ENCODE measurements around the gene KDM4C.

KDM4C gene

DNA sequence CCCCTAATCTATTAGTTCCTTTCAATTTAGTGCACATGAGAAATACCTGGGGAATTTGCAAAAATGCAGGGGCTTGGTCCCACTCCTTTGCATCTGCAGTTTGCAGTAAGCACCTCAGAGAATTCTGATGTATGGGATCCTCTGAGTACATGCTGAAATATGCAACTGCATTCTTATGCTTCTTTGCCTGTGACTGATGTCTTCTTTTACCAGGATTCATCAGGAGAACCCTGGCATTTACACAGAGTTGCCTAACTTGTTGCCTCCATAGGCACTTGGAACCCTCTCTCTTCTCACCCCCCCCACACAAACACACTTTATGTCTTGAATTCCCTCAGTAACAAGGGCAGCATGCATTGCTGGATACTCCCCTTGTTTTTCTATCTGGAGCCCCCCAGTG lies 173.1 kb downstream of the KDM4C start:
- Histone ChIP-seq H3K4me1 (ENCODE audit: insufficient read depth, low read length) (peaks cover 7% of the 10 kb centered on the region; the same call in 1 of the 2 replicates), H3K27me3 (ENCODE audit: insufficient read depth, low read length) (no peaks in the 10 kb centered on the region), H3K36me3 (ENCODE audit: insufficient read depth, low read length) (no peaks in the 10 kb centered on the region), H3K9me3 (ENCODE audit: insufficient read depth, low read depth, low read length) (no peaks in the 10 kb centered on the region), H3K4me3 (ENCODE audit: low read length) (no peak overlapping the region), H3K9ac (ENCODE audit: low read depth, low read length) (no peak overlapping the region), H3K27ac (ENCODE audit: low read depth, low read length) (no peak overlapping the region)

DNA sequence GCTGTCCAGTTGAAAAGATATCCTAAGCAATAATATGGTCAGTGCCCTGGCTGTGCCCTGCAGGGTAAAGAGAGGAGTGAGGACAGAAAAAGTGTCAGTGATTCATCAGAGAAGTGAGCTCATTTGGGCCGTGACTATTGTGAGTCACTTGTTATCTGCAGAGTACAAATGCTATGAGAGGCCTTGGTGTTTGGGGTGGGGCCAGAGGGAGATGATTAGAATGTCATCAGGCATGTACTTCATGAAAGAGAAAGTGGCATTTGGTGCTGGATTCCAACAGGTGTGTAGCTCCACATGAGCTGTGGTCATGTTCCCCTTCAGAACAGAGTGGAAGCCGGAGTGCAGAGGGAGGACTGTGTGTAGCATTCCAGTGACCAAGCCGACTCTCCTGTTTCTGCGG lies 174.1 kb downstream of the KDM4C start:
- Histone ChIP-seq H3K27ac (ENCODE audit: low read depth, low read length) (no peak overlapping the region), H3K4me3 (ENCODE audit: low read length) (no peak overlapping the region), H3K4me1 (ENCODE audit: insufficient read depth, low read length) (no peaks in the 10 kb centered on the region), H3K9ac (ENCODE audit: low read depth, low read length) (no peak overlapping the region), H3K36me3 (ENCODE audit: insufficient read depth, low read length) (no peaks in the 10 kb centered on the region), H3K9me3 (ENCODE audit: insufficient read depth, low read depth, low read length) (no peaks in the 10 kb centered on the region), H3K27me3 (ENCODE audit: insufficient read depth, low read length) (no peaks in the 10 kb centered on the region)
- 94% methylated on average over 4 of the region's 4 CpGs for WGBS

DNA sequence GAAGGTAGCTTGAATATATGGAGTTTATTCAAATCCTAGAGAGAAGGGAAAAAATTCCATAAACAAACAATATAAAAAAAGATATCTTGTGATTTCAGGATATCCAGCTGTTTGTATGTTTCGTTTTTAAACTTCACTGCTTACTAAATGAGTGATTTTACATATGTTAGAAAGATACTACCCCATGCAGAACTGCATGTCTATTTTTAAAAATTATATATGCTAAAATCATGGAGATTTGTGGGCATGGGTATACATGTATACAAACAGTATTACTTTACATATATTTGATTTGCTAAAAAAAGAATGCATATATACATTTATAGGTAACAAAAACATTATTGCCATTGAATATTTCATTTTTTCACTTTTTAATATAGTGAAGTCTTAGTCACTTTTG lies 178.3 kb downstream of the KDM4C start:
- Histone ChIP-seq H3K9me3 (ENCODE audit: insufficient read depth, low read depth, low read length) (no peaks in the 10 kb centered on the region), H3K4me3 (ENCODE audit: low read length) (no peak overlapping the region), H3K9ac (ENCODE audit: low read depth, low read length) (no peak overlapping the region), H3K36me3 (ENCODE audit: insufficient read depth, low read length) (no peaks in the 10 kb centered on the region), H3K4me1 (ENCODE audit: insufficient read depth, low read length) (no peaks in the 10 kb centered on the region), H3K27me3 (ENCODE audit: insufficient read depth, low read length) (no peaks in the 10 kb centered on the region), H3K27ac (ENCODE audit: low read depth, low read length) (no peak overlapping the region)
- WGBS = no CpG with 5 or more reads among the region's 1 CpG

DNA sequence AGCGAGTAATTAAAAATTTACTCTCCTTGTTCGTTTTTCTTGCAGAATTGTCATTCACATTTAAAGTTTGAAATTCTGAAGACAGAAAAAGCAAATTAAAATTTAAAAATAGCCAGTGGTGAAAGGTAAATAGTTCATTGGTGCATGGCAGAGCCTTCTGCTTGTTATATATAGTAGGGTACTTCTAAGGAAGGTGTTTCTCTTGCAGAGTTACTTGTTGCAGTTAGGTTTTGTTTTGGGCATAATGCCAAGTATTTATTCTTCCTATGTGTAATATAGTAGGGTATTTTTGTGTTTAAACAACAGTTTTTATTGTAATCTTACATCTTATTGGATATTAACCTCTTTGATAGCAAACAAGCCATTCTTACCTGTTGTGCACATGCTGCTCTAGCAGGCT lies 179.4 kb downstream of the KDM4C start:
- Histone ChIP-seq H3K27me3 (ENCODE audit: insufficient read depth, low read length) (no peaks in the 10 kb centered on the region), H3K9ac (ENCODE audit: low read depth, low read length) (no peak overlapping the region), H3K36me3 (ENCODE audit: insufficient read depth, low read length) (no peaks in the 10 kb centered on the region), H3K27ac (ENCODE audit: low read depth, low read length) (no peak overlapping the region), H3K4me3 (ENCODE audit: low read length) (no peak overlapping the region), H3K9me3 (ENCODE audit: insufficient read depth, low read depth, low read length) (no peaks in the 10 kb centered on the region), H3K4me1 (ENCODE audit: insufficient read depth, low read length) (no peaks in the 10 kb centered on the region)
- WGBS = 96% methylated on average over 2 of the region's 2 CpGs

DNA sequence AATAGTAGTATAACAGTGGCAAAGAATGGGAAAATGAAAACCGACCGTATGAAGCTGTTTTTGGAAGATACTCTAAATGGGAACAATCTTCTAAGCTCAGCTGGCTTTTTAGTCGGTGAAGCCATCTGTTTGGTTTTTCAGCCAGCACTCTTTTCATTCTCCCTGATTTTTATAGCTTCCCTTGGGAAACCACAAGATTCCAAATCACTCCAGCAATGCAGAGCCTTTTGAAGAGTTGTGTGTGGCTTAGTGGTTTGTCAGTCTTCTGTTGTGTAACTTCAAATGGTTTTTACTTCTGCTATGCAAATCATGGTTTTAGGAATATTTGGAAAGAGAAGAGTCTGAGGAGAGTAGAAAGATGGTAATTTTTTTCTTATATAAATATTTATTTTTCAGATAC lies 180.7 kb downstream of the KDM4C start:
- Histone ChIP-seq H3K36me3 (ENCODE audit: insufficient read depth, low read length) (no peaks in the 10 kb centered on the region), H3K27me3 (ENCODE audit: insufficient read depth, low read length) (no peaks in the 10 kb centered on the region), H3K4me1 (ENCODE audit: insufficient read depth, low read length) (no peaks in the 10 kb centered on the region), H3K27ac (ENCODE audit: low read depth, low read length) (no peak overlapping the region), H3K4me3 (ENCODE audit: low read length) (no peak overlapping the region), H3K9me3 (ENCODE audit: insufficient read depth, low read depth, low read length) (no peaks in the 10 kb centered on the region), H3K9ac (ENCODE audit: low read depth, low read length) (no peak overlapping the region)
- WGBS = 89% methylated on average over 3 of the region's 3 CpGs

DNA sequence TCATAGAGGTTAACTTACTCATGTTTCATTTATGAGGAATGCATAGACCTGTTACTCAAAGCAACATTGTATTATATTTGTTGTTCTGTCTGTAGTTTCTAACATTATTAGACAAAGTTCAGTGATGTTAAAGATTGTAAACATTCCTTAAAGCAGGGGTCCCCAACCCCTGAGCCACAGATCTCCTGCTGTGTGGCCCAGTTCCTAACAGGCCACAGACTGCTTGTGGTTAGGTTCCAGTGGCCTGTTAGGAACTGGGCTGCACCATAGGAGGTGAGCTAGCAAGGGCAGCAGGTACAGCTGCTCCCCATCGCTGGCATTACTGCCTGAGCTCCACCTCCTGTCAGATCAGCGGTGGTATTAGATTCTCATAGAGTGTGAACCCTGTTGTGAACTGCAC lies 181.1 kb downstream of the KDM4C start:
- Histone ChIP-seq H3K9ac (ENCODE audit: low read depth, low read length) (no peak overlapping the region), H3K27me3 (ENCODE audit: insufficient read depth, low read length) (no peaks in the 10 kb centered on the region), H3K4me1 (ENCODE audit: insufficient read depth, low read length) (no peaks in the 10 kb centered on the region), H3K36me3 (ENCODE audit: insufficient read depth, low read length) (no peaks in the 10 kb centered on the region), H3K27ac (ENCODE audit: low read depth, low read length) (no peak overlapping the region), H3K4me3 (ENCODE audit: low read length) (no peak overlapping the region), H3K9me3 (ENCODE audit: insufficient read depth, low read depth, low read length) (no peaks in the 10 kb centered on the region)
- 89% methylated on average over 2 of the region's 2 CpGs for WGBS

DNA sequence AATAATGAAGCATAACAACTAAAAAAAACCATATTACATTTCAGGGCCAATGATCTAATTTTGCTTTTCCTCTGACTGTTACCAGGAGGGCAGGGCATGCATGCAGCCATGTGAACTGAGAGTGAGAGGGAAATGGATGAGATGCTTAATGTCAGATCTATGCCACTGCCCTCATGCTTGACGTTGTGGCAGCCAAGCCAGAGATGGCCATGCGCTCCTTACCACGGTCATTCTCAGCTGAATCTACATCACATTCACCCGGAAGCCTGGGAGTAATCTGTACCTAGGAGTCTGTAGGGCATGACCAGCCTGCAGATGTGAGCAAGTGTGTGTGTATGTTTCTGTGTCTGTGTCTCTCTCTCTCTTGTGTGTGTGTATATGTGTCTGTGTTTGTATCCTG lies 183.7 kb downstream of the KDM4C start:
- Histone ChIP-seq H3K36me3 (ENCODE audit: insufficient read depth, low read length) (no peaks in the 10 kb centered on the region), H3K27ac (ENCODE audit: low read depth, low read length) (no peak overlapping the region), H3K4me3 (ENCODE audit: low read length) (no peak overlapping the region), H3K27me3 (ENCODE audit: insufficient read depth, low read length) (no peaks in the 10 kb centered on the region), H3K9me3 (ENCODE audit: insufficient read depth, low read depth, low read length) (no peaks in the 10 kb centered on the region), H3K9ac (ENCODE audit: low read depth, low read length) (no peak overlapping the region), H3K4me1 (ENCODE audit: insufficient read depth, low read length) (no peaks in the 10 kb centered on the region; the same call in 1 of the 2 replicates)
- 90% methylated on average over 4 of the region's 4 CpGs for WGBS

DNA sequence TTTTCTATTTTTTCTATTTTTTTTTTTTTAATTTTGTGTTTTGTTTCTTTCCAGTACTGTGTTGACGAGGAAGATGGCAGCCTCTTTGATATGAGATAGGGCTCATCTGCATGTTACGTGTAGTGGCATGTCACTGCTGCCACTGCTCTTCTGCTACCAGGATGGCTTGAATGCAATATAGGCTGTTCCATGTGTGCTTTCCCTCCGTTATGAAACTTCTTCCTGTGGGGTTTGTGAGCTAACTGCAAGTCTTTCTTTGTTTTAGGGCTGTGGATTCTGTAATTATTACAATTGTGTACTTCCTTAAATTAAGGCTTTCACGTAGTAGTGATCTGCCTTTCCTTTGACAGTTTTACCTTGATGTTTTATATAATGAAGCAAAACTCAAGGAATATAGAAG lies 184.6 kb downstream of the KDM4C start:
- Histone ChIP-seq H3K9ac (ENCODE audit: low read depth, low read length) (no peak overlapping the region), H3K27me3 (ENCODE audit: insufficient read depth, low read length) (no peaks in the 10 kb centered on the region), H3K4me1 (ENCODE audit: insufficient read depth, low read length) (no peaks in the 10 kb centered on the region; the same call in 1 of the 2 replicates), H3K27ac (ENCODE audit: low read depth, low read length) (no peak overlapping the region), H3K36me3 (ENCODE audit: insufficient read depth, low read length) (no peaks in the 10 kb centered on the region), H3K9me3 (ENCODE audit: insufficient read depth, low read depth, low read length) (no peaks in the 10 kb centered on the region), H3K4me3 (ENCODE audit: low read length) (no peak overlapping the region)
- WGBS = 94% methylated on average over 3 of the region's 4 CpGs

DNA sequence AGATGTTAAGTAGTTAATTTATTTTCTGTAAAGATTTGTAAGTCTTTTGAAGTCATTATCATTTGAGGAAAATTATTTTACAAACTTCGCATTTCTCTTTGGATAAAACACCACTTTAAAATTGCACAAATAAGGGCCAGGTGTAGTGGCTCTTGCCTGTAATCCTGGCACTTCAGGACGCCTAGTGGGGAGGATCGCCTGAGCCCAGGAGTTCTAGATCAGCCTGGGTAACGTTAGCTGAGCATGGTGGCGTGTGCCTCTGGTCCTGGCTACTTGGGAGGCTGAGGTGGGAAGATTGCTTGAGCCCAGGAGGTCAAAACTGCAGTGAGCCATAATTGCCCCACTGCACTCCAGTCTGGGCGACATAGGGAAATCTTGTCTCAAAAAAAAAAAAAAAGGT lies 185.5 kb downstream of the KDM4C start:
- no peaks in the 10 kb centered on the region; the same call in 1 of the 2 replicates for H3K4me1 ChIP-seq (ENCODE audit: insufficient read depth, low read length)
- H3K27me3 ChIP-seq (ENCODE audit: insufficient read depth, low read length) = no peaks in the 10 kb centered on the region
- no peaks in the 10 kb centered on the region for H3K36me3 ChIP-seq (ENCODE audit: insufficient read depth, low read length)
- H3K4me3 ChIP-seq (ENCODE audit: low read length) = no peak overlapping the region
- no peak overlapping the region for H3K9ac ChIP-seq (ENCODE audit: low read depth, low read length)
- 0 out of 2 replicates have a peak, but pooled peaks cover 3% of the 10 kb centered on the region for H3K9me3 ChIP-seq (ENCODE audit: insufficient read depth, low read depth, low read length)
- 90% methylated on average over 6 of the region's 6 CpGs for WGBS
- no peak overlapping the region for H3K27ac ChIP-seq (ENCODE audit: low read depth, low read length)

DNA sequence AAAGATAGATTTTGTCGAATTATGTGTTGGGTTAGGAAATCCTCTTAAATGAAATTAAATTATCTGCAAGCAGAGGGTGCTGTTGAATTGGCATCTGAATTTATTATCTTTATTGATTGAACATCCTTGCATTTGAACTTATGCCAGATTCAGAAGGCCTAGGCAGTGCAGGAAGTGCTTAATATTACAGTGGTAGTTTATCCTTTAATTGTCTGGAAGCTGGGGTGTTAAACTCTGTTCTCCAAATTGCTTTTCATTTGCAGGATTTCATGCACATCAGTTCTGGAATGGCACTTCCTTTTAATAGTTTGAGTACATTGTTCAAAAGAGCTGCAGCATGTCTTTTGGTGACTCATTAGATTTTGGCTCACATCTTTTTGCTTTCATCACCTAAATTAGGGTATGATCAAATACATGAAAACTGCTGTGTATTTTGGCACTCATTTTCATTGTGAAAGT lies 186.3 kb downstream of the KDM4C start:
- Histone ChIP-seq H3K9ac (ENCODE audit: low read depth, low read length) (no peak overlapping the region), H3K36me3 (ENCODE audit: insufficient read depth, low read length) (no peaks in the 10 kb centered on the region), H3K4me1 (ENCODE audit: insufficient read depth, low read length) (no peaks in the 10 kb centered on the region; the same call in 1 of the 2 replicates), H3K4me3 (ENCODE audit: low read length) (no peak overlapping the region), H3K9me3 (ENCODE audit: insufficient read depth, low read depth, low read length) (0 out of 2 replicates have a peak, but pooled peaks cover 3% of the 10 kb centered on the region), H3K27ac (ENCODE audit: low read depth, low read length) (no peak overlapping the region), H3K27me3 (ENCODE audit: insufficient read depth, low read length) (no peaks in the 10 kb centered on the region)
- WGBS = 100% methylated on average over 1 of the region's 1 CpG

DNA sequence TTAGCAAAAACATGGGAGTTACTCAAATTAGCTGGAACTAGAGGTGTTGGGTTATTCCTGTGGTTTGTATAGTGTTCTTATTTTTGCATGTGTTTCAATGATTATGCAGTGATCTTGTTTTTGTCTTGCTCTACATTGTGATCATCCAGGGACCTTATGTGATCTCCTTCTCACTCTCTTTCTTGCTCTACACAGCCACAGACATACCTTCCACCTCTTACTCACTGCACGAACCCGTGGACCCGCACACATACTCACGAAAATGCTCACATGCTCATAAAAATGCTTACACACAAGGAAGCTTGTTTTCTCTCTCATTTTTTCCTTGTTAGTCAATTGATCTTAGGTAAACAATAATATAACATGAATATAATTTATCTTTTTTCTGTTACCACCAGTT lies 187.1 kb downstream of the KDM4C start:
- Histone ChIP-seq H3K4me3 (ENCODE audit: low read length) (no peak overlapping the region), H3K36me3 (ENCODE audit: insufficient read depth, low read length) (no peaks in the 10 kb centered on the region), H3K27me3 (ENCODE audit: insufficient read depth, low read length) (no peaks in the 10 kb centered on the region), H3K9me3 (ENCODE audit: insufficient read depth, low read depth, low read length) (0 out of 2 replicates have a peak, but pooled peaks cover 6% of the 10 kb centered on the region), H3K9ac (ENCODE audit: low read depth, low read length) (no peak overlapping the region), H3K27ac (ENCODE audit: low read depth, low read length) (no peak overlapping the region), H3K4me1 (ENCODE audit: insufficient read depth, low read length) (no peaks in the 10 kb centered on the region; the same call in 1 of the 2 replicates)
- 93% methylated on average over 4 of the region's 4 CpGs for WGBS

DNA sequence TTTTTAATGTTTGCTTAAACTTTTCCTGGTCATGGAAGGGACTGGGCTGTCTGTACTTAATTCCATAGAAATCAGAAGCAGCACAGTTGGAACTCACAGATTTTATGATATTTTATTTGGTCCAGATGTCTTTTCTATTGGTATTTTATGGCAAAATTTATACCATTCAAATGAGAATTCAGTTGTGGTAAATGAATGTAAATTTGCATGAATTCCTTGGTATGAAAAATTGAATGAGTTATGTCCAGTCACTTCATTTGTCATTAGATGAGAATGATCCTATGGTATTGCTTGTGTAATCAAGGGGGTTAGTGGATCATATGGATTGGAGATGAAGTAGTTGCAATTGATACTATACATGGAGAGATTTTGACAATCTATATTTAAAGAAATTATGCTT lies 188.0 kb downstream of the KDM4C start:
- Histone ChIP-seq H3K27ac (ENCODE audit: low read depth, low read length) (no peak overlapping the region), H3K4me3 (ENCODE audit: low read length) (no peak overlapping the region), H3K9ac (ENCODE audit: low read depth, low read length) (no peak overlapping the region), H3K4me1 (ENCODE audit: insufficient read depth, low read length) (no peaks in the 10 kb centered on the region; the same call in 1 of the 2 replicates), H3K36me3 (ENCODE audit: insufficient read depth, low read length) (no peaks in the 10 kb centered on the region), H3K27me3 (ENCODE audit: insufficient read depth, low read length) (no peaks in the 10 kb centered on the region), H3K9me3 (ENCODE audit: insufficient read depth, low read depth, low read length) (0 out of 2 replicates have a peak, but pooled peaks cover 8% of the 10 kb centered on the region)
